ENCODE data around the gene PDE11A.

DNA sequence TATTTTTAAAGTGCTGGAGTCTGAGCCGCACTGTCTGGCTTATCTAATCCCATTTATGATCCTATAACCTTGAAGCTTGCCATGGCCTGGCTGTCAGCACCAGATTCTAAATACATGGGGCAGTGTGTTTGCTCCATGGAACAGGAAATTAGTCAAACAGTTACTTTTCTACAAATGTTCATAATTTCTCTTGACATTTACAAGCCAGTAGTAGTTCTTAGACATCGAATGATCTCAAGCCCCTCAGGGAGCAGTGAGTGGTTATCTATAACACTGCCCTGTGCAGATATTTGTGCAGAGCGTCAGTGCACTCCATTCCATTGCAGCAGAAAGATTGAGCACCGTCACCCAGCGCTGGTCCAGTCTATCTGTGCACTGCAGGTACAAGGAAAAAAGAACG is 474.8 kb downstream of the PDE11A start:
- TF ChIP-seq POLR2A (IDR thresholded peaks at IDR 0.05) = no peak
- TF ChIP-seq, protein P1, sequence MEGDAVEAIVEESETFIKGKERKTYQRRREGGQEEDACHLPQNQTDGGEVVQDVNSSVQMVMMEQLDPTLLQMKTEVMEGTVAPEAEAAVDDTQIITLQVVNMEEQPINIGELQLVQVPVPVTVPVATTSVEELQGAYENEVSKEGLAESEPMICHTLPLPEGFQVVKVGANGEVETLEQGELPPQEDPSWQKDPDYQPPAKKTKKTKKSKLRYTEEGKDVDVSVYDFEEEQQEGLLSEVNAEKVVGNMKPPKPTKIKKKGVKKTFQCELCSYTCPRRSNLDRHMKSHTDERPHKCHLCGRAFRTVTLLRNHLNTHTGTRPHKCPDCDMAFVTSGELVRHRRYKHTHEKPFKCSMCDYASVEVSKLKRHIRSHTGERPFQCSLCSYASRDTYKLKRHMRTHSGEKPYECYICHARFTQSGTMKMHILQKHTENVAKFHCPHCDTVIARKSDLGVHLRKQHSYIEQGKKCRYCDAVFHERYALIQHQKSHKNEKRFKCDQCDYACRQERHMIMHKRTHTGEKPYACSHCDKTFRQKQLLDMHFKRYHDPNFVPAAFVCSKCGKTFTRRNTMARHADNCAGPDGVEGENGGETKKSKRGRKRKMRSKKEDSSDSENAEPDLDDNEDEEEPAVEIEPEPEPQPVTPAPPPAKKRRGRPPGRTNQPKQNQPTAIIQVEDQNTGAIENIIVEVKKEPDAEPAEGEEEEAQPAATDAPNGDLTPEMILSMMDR (IDR thresholded peaks at IDR 0.05) = no peak

All from adrenal gland (tissue), 5 donors.